IMR-90 (cell line): ENCODE measurements around the gene YBX1. TPM values are rescaled to one million over a fixed set of nuclear protein-coding genes. Genes with fewer than 3 reads are reported as not detected.
A peak's percentile ranks its signal among the peaks of the same experiment; 100 is the strongest.

Experiments used
- ATAC-seq: fragments of 200-7000 bp; cut with Tn5 transposase; 2 replicates; pipeline ENCODE4 v1.9.1; 2020; ENCODE audit warnings: low read depth, mild to moderate bottlenecking, moderate library complexity
- BruUV-seq: library from RNA; stranded (reverse); fragments of 400-500 nt; replicated peaks from 2 replicates; lab custom pipeline; 2021; lab: Mats Ljungman, UMichigan
- CTCF ChIA-PET: fragments of 300-600 bp; formaldehyde crosslinking; extraction: SDS; loops from one replicate; lab custom pipeline; 2021; ENCODE audit warnings: antibody characterized with exemption; lab: Yijun Ruan, JAX
- POLR2A ChIA-PET: fragments of 300-600 bp; sonication (Branson Sonifier 250); formaldehyde crosslinking; loops from one replicate; lab custom pipeline; 2022; ENCODE audit warnings: antibody characterized with exemption; ENCODE audit not compliant: unreplicated experiment; lab: Charles Lee
- DNase-seq: peaks from one replicate; pipeline ENCODE4 v3.0.0; 2013
- H2AFZ ChIP-seq: replicated peaks from 2 replicates; pipeline ENCODE3; 2013; ENCODE audit warnings: low read length, mild to moderate bottlenecking; ENCODE audit not compliant: poor library complexity
- H2AK5ac ChIP-seq: 2 replicates; pipeline ENCODE4 v1.6.1; 2013; ENCODE audit warnings: low read depth, low read length, inconsistent platforms
- H2AK9ac ChIP-seq: replicated peaks from 2 replicates; pipeline ENCODE3; 2013; ENCODE audit warnings: mild to moderate bottlenecking, low read depth, low read length, moderate library complexity; ENCODE audit not compliant: poor library complexity
- H2BK120ac ChIP-seq: 2 replicates; pipeline ENCODE4 v1.6.1; 2013; ENCODE audit warnings: low read depth, low read length, inconsistent platforms
- H2BK15ac ChIP-seq: 3 replicates; pipeline ENCODE4 v1.6.1; 2013; ENCODE audit warnings: low read depth, low read length, inconsistent platforms
- H2BK20ac ChIP-seq: 2 replicates; pipeline ENCODE4 v1.6.1; 2013; ENCODE audit warnings: low read depth, mild to moderate bottlenecking, inconsistent platforms, low read length, moderate library complexity
- H2BK5ac ChIP-seq: 2 replicates; pipeline ENCODE4 v1.6.1; 2013; ENCODE audit warnings: mild to moderate bottlenecking, low read depth, low read length, inconsistent platforms; ENCODE audit not compliant: poor library complexity, severe bottlenecking
- H3K14ac ChIP-seq: replicated peaks from 2 replicates; pipeline ENCODE4 v1.6.1; 2013; ENCODE audit warnings: low read depth, low read length, inconsistent platforms
- H3K18ac ChIP-seq: 2 replicates; pipeline ENCODE4 v1.6.1; 2013; ENCODE audit warnings: low read depth, low read length, control low read depth
- H3K23ac ChIP-seq: 2 replicates; pipeline ENCODE4 v1.6.1; 2013; ENCODE audit warnings: low read depth, low read length, inconsistent platforms
- H3K27ac ChIP-seq: 2 replicates; pipeline ENCODE4 v1.5.1; 2013; ENCODE audit warnings: mild to moderate bottlenecking, control low read depth, low read length; ENCODE audit not compliant: insufficient read depth
- H3K27me3 ChIP-seq: 2 replicates; pipeline ENCODE4 v1.6.1; 2013; ENCODE audit warnings: low read length; ENCODE audit not compliant: control insufficient read depth, insufficient read depth
- H3K36me3 ChIP-seq: 2 replicates; pipeline ENCODE4 v1.6.1; 2013; ENCODE audit warnings: low read length, mixed read lengths; ENCODE audit not compliant: control insufficient read depth, insufficient read depth
- H3K4ac ChIP-seq: 2 replicates; pipeline ENCODE4 v1.6.1; 2013; ENCODE audit warnings: low read depth, low read length, inconsistent platforms
- H3K4me1 ChIP-seq: 2 replicates; pipeline ENCODE4 v1.6.1; 2013; ENCODE audit warnings: low read length, mixed read lengths; ENCODE audit not compliant: control insufficient read depth, insufficient read depth
- H3K4me2 ChIP-seq: 2 replicates; pipeline ENCODE4 v1.6.1; 2013; ENCODE audit warnings: low read depth, mild to moderate bottlenecking, control low read depth, low read length, moderate library complexity
- H3K4me3 ChIP-seq: 2 replicates; pipeline ENCODE4 v1.5.1; 2013; ENCODE audit warnings: low read depth, mild to moderate bottlenecking, control low read depth, low read length, moderate library complexity; ENCODE audit not compliant: insufficient read depth
- H3K56ac ChIP-seq: 2 replicates; pipeline ENCODE4 v1.6.1; 2013; ENCODE audit warnings: low read length, inconsistent platforms; ENCODE audit not compliant: insufficient read depth; ENCODE audit errors: extremely low read depth
- H3K79me1 ChIP-seq, 2 experiments: 2 replicates each; pipeline ENCODE4 v1.6.1; 2013; ENCODE audit warnings: low read length in 2 of 2, inconsistent platforms in 1 of 2, low read depth in 1 of 2
- H3K9ac ChIP-seq: 2 replicates; pipeline ENCODE4 v1.6.1; 2013; ENCODE audit warnings: low read depth, low read length, control low read depth
- H3K9me1 ChIP-seq: 2 replicates; pipeline ENCODE4 v1.6.1; 2013; ENCODE audit warnings: low read length, inconsistent platforms; ENCODE audit not compliant: insufficient read depth
- H3K9me3 ChIP-seq: 2 replicates; pipeline ENCODE4 v1.6.1; 2013; ENCODE audit warnings: low read length; ENCODE audit not compliant: control insufficient read depth, insufficient read depth
- H4K20me1 ChIP-seq: 2 replicates; pipeline ENCODE4 v1.6.1; 2013; ENCODE audit warnings: low read length, inconsistent platforms; ENCODE audit not compliant: insufficient read depth
- H4K5ac ChIP-seq: 2 replicates; pipeline ENCODE4 v1.6.1; 2013; ENCODE audit warnings: mild to moderate bottlenecking, low read depth, low read length, control low read depth
- H4K8ac ChIP-seq, 2 experiments: 2 replicates each; pipeline ENCODE4 v1.6.1; 2013; ENCODE audit warnings: low read depth in 2 of 2, low read length in 2 of 2, control low read depth in 1 of 2, inconsistent platforms in 1 of 2
- H4K91ac ChIP-seq: 2 replicates; pipeline ENCODE4 v1.6.1; 2013; ENCODE audit warnings: low read depth, low read length, inconsistent platforms; ENCODE audit not compliant: insufficient read depth
- CHD1 ChIP-seq: IDR thresholded peaks from 2 replicates; pipeline ENCODE4 v1.6.1; 2012; ENCODE audit warnings: low read depth, low read length, improper control_type of control experiment
- FOS ChIP-seq: fragments of 150-350 bp; IDR thresholded peaks from 2 replicates; pipeline ENCODE4 v1.6.1; 2016; ENCODE audit warnings: low read depth, low read length
- MXI1 ChIP-seq: IDR thresholded peaks from 2 replicates; pipeline ENCODE4 v1.6.1; 2012; ENCODE audit warnings: low read depth, mild to moderate bottlenecking, low read length, moderate library complexity, borderline replicate concordance
- POLR2A ChIP-seq: IDR thresholded peaks from 2 replicates; pipeline ENCODE4 v1.6.1; 2012; ENCODE audit warnings: mild to moderate bottlenecking, low read depth, low read length
- RFX5 ChIP-seq: IDR thresholded peaks from 2 replicates; pipeline ENCODE4 v1.8.0; 2012; ENCODE audit warnings: low read depth, mild to moderate bottlenecking, low read length, moderate library complexity
- WGBS, 2 experiments: methylation state at CpG; one replicate each; pipeline versions ENCODE4 v1.1.5 to v1.1.7; 2013; ENCODE audit warnings: missing lambda C conversion rate in 2 of 2; ENCODE audit not compliant: insufficient read length in 1 of 2; ENCODE audit errors: extremely low coverage in 2 of 2; 5-methylcytosine and 5-hydroxymethylcytosine counted together
- dilution Hi-C: fragments of 300-500 bp; cut with HindIII; formaldehyde crosslinking; loops from one replicate; pipeline ENCODE4 v1.14.3; 2018; ENCODE audit warnings: low sequenced_read_pairs; ENCODE audit not compliant: unreplicated experiment
- in situ Hi-C: fragments of 300-500 bp; cut with MboI; formaldehyde crosslinking; loops from 3 replicates; pipeline ENCODE4 v1.14.3; 2019; ENCODE audit warnings: low sequenced_read_pairs, inconsistent platforms, mixed read lengths
- intact Hi-C: fragments of 100-400 bp; cut with micrococcal nuclease; formaldehyde crosslinking; loops from 2 replicates; pipeline ENCODE4 v1.10.0; 2022
- polyA plus RNA-seq, 3 experiments: library from polyadenylated mRNA; depleted of rRNA; stranded (reverse); fragments of >200 nt; gene quantifications; 2 replicates each; pipeline ENCODE4 v1.2.3, GENCODE V29; 2012; ENCODE audit warnings: low replicate concordance in 1 of 3
- total RNA-seq: library from RNA; depleted of rRNA; stranded (reverse); fragments of >200 nt; gene quantifications from 2 replicates; pipeline ENCODE4 v1.2.3, GENCODE V29; 2012
- TF ChIP-seq, protein P1 (sequence below): fragments of 150-350 bp; IDR thresholded peaks from 2 replicates; pipeline ENCODE4 v1.6.1; 2017; ENCODE audit warnings: mild to moderate bottlenecking, antibody characterized with exemption, low read length, low read depth

Gene YBX1
- total and polyA plus RNA-seq, 2 of the 4 experiments (the other 2 are of a cell fraction): 605 to 843 TPM

GRCh38 chr1:42736571-42737200 lies 54.5 kb downstream of the YBX1 start:
- Histone ChIP-seq H3K4me2 (no peak overlapping the region), H3K36me3 (no peaks in the 10 kb centered on the region), H3K27ac (no peak overlapping the region), H4K91ac (no peak overlapping the region), H3K4ac (no peak overlapping the region), H3K79me1 (no peaks in the 10 kb centered on the region), H3K4me1 (no peaks in the 10 kb centered on the region), H3K9me1 (no peaks in the 10 kb centered on the region), H3K9ac (no peak overlapping the region), H4K8ac (no peak overlapping the region), H2BK20ac (no peak overlapping the region), H3K4me3 (no peak overlapping the region), H3K9me3 (no peaks in the 10 kb centered on the region), H4K20me1 (no peaks in the 10 kb centered on the region), H3K18ac (no peak overlapping the region), H3K14ac (no peak overlapping the region), H2AFZ (peak overlapping the region; percentile 84), H3K56ac (no peak overlapping the region), H3K27me3 (no peaks in the 10 kb centered on the region; the same call in 1 of the 2 replicates), H2BK5ac (no peak overlapping the region), H3K23ac (no peak overlapping the region), H2BK120ac (no peak overlapping the region), H2AK5ac (no peak overlapping the region), H4K5ac (no peak overlapping the region), H2BK15ac (no peak overlapping the region), H2AK9ac (peak overlapping the region; percentile 46)
- DNase-seq: no peak
- ATAC-seq: no peak
- in situ Hi-C loops (no loop called here), intact Hi-C loops (no loop called here), dilution Hi-C loops (no loop called here)
- 100% methylated on average over 2 of the region's 8 CpGs; no CpG with 5 or more reads in 1 of the 2 experiments for WGBS, 2 experiments
- TF ChIP-seq POLR2A (no peak), FOS (no peak), RFX5 (no peak), CHD1 (no peak), MXI1 (no peak)
- TF ChIP-seq, protein P1, sequence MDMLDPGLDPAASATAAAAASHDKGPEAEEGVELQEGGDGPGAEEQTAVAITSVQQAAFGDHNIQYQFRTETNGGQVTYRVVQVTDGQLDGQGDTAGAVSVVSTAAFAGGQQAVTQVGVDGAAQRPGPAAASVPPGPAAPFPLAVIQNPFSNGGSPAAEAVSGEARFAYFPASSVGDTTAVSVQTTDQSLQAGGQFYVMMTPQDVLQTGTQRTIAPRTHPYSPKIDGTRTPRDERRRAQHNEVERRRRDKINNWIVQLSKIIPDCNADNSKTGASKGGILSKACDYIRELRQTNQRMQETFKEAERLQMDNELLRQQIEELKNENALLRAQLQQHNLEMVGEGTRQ: no peak
- BruUV-seq: no TSS peak
- ChIA-PET POLR2A (no interaction called here), CTCF (no interaction called here)
